Activated CD8-positive, alpha-beta T cell treated with anti-CD3 and anti-CD28 coated beads for 36 hours (primary cell): ENCODE measurements around the gene CTDSPL. TPM values are rescaled to one million over a fixed set of nuclear protein-coding genes. Genes with fewer than 3 reads are reported as not detected.

Experiments
- ATAC-seq: fragments of 200-7000 bp; cut with Tn5 transposase; one replicate; pipeline ENCODE4 v1.10.0; 2021; ENCODE audit warnings: mild to moderate bottlenecking, moderate library complexity
- CTCF ChIA-PET: fragments of 350-600 bp; sonication (Branson Sonifier 250); formaldehyde crosslinking; loops from one replicate; lab custom pipeline; 2021; ENCODE audit warnings: antibody characterized with exemption; lab: Charles Lee
- POLR2A ChIA-PET: fragments of 350-600 bp; sonication (Branson Sonifier 250); formaldehyde crosslinking; loops from one replicate; lab custom pipeline; 2021; ENCODE audit warnings: antibody characterized with exemption; lab: Charles Lee
- DNase-seq: peaks from one replicate; pipeline ENCODE4 v3.0.0-alpha.2; 2020
- H3K27ac Mint-ChIP-seq: one replicate; pipeline ENCODE4 v1.8.0; 2021; ENCODE audit warnings: mild to moderate bottlenecking, mixed read lengths
- H3K27me3 Mint-ChIP-seq: one replicate; pipeline ENCODE4 v1.8.0; 2021; ENCODE audit warnings: mixed read lengths
- H3K36me3 Mint-ChIP-seq: one replicate; pipeline ENCODE4 v1.8.0; 2021; ENCODE audit warnings: low read depth, mixed read lengths
- H3K4me1 Mint-ChIP-seq: one replicate; pipeline ENCODE4 v1.8.0; 2021; ENCODE audit warnings: low read depth, mixed read lengths
- H3K4me3 Mint-ChIP-seq: one replicate; pipeline ENCODE4 v1.8.0; 2021; ENCODE audit warnings: mild to moderate bottlenecking, moderate library complexity, mixed read lengths
- H3K9me3 Mint-ChIP-seq: one replicate; pipeline ENCODE4 v1.8.0; 2021; ENCODE audit warnings: mixed read lengths
- CTCF ChIP-seq: fragments of 200-600 bp; IDR thresholded peaks from one replicate; pipeline ENCODE4 v1.8.0; 2022; ENCODE audit warnings: antibody characterized with exemption, mild to moderate bottlenecking
- intact Hi-C: fragments of 100-400 bp; cut with micrococcal nuclease; formaldehyde crosslinking; loops from one replicate; pipeline ENCODE4 v1.10.0; 2022
- total RNA-seq, 2 experiments: library from RNA; stranded (reverse); gene quantifications; one replicate each; pipeline ENCODE4 v1.2.3, GENCODE V29; 2021

CTDSPL gene
- total RNA-seq, 2 experiments from 2014 or later = 1.2 to 1.7 TPM

DNA sequence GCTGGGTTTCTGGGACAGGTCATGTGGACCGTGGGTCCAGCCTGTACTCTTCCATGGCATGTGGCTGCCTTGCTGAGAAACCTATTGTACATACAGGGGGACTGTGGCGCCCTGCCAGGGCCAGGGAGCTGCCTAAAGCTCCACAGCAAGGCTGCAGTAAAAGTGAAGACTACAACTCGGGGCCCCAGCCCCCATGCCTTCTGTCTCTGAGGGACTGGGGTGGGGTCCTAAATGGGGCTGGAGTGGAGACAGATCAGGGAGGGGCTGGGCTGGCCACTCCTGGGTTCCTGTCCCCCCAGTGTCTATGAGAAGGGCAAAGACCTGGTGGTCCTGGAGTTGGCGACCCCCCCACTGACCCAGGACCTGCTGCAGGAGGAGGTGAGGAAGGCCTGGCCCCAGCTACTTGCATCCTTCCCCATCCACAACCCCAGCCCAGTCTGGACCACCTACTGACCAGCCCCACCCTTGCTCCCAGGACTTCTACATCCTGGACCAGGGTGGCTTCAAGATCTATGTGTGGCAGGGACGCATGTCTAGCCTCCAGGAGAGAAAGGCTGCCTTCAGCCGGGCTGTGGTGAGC is 136.2 kb downstream of the CTDSPL start:
- Mint-ChIP-seq H3K27ac (peak overlapping the region; percentile 97), H3K4me3 (peak overlapping the region; percentile 79), H3K9me3 (no peaks in the 10 kb centered on the region), H3K4me1 (peaks cover 51% of the 10 kb centered on the region), H3K36me3 (peaks cover 33% of the 10 kb centered on the region), H3K27me3 (no peaks in the 10 kb centered on the region)
- CTCF ChIA-PET = interaction anchor here (1.4 to 2.3 kb wide), 6 partner anchors 9 to 142 kb away, joined by 3 to 15 read pairs (median 8); partner anchors contain the start of gene DLEC1
- TF ChIP-seq CTCF = no peak
- ATAC-seq (no peak), DNase-seq (no peak)
- intact Hi-C loops = no loop called here
- POLR2A ChIA-PET = interaction anchor here (0.5 to 2.0 kb wide), 5 partner anchors 24 to 1024 kb away, joined by 3 to 5 read pairs (median 3); partner anchors contain the start of genes DLEC1 and PLCD1

DNA sequence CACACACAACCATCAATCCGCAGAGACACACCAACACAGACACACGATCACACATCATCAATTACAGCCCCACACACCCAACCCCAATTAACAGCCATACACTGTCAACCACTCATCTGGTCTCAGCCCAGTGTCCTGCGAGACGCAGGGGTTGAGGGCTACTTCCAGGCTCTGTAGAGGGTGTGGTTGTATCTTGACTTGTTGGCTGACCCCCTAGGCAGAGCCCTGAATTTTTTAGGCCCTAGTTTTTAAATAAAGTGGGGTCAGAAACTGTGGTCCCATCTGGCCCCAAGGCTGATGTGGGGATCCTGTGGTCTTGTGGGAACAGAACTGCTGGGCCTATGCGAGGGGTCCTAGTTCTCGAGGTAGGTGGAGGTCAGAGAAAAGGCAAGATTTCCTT is 138.2 kb downstream of the CTDSPL start:
- no peak for ATAC-seq
- POLR2A ChIA-PET = no interaction called here
- Mint-ChIP-seq H3K36me3 (peaks cover 42% of the 10 kb centered on the region), H3K4me1 (peaks cover 58% of the 10 kb centered on the region), H3K27ac (peak overlapping the region; percentile 23), H3K27me3 (no peaks in the 10 kb centered on the region), H3K4me3 (no peak overlapping the region), H3K9me3 (no peaks in the 10 kb centered on the region)
- DNase-seq = no peak
- no peak for TF ChIP-seq CTCF
- CTCF ChIA-PET = no interaction called here
- intact Hi-C loops = no loop called here

DNA sequence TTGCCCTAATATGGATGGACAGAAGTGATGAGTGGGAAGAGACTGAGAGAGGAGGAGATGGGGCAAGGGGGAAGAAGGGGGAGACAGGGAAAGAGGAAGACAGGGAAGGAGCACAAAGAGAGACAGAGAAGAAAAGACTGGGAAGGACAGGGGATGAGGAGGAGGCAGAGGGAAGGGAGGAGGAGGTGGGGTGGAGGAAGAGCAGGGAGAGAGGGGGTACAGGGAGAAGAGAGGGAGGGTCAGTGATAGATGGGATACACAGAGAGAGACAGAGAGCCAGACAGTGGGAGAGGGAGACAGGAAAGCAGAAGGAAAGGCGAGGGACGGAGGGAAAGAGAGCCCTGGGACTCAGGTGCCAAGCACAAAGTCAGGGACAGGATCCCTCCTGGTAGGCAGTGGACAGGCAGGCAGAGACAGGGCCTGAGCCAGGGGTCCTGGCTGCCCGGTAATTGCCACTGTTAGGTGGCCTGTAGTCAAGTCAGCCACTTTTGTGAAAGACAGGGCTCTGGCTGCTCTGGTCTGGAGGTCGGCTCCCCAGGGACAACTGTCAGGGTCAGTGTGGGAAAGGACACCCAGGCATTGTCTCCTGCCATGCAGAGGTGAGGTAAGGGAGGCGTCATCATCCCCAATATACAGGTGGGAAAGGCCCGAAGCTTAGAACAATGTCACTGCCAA is 138.7 kb downstream of the CTDSPL start:
- Mint-ChIP-seq H3K27ac (peak overlapping the region; percentile 23), H3K27me3 (no peaks in the 10 kb centered on the region), H3K4me1 (peaks cover 54% of the 10 kb centered on the region), H3K36me3 (peaks cover 42% of the 10 kb centered on the region), H3K9me3 (no peaks in the 10 kb centered on the region), H3K4me3 (no peak overlapping the region)
- ChIA-PET CTCF (interaction anchor here (4.1 kb wide), 1 partner anchor 26 kb away, joined by 35 read pairs; no protein-coding TSS in a partner anchor), POLR2A (interaction anchor here (2.2 kb wide), 1 partner anchor 10 kb away, joined by 8 read pairs; no protein-coding TSS in a partner anchor)
- no peak for TF ChIP-seq CTCF
- ATAC-seq (no peak), DNase-seq (no peak)
- intact Hi-C loops = no loop called here

DNA sequence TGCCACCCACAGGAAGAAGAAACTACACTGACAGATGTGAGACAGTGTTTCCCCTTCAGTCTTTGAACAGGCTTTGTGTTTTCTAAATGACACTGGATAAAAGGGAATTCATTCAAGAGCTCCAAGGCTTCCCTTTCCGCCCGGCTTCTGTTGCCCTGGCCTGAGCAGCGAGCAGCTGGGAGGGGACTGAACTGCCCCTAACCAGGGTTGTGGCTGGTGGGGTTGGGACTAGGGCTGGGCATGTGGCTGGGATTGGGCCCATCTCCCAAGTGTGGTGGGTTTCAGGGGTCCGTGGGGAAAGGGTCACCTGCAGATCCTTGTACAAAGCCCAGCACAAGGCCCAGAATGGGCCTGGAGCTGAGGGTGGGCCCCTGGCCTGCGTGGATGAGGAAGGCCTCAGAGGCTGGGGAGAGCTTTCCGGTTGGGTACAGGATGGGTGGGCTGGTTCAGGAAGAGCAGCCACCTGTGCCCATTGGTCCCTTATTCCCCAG is 139.3 kb downstream of the CTDSPL start:
- ChIA-PET POLR2A (interaction anchor here (0.6 to 2.2 kb wide), 4 partner anchors 10 to 212 kb away, joined by 3 to 8 read pairs (median 3); partner anchors contain the start of gene PLCD1), CTCF (interaction anchor here (0.5 to 4.1 kb wide), 3 partner anchors 20 to 701 kb away, joined by 5 to 35 read pairs (median 21); no protein-coding TSS in a partner anchor)
- ATAC-seq (no peak), DNase-seq (no peak)
- no peak overlapping the region for H3K27ac Mint-ChIP-seq
- peaks cover 48% of the 10 kb centered on the region for H3K4me1 Mint-ChIP-seq
- H3K9me3 Mint-ChIP-seq = no peaks in the 10 kb centered on the region
- H3K36me3 Mint-ChIP-seq = peaks cover 38% of the 10 kb centered on the region
- H3K4me3 Mint-ChIP-seq = no peak overlapping the region
- intact Hi-C loops = no loop called here
- no peak for TF ChIP-seq CTCF
- no peaks in the 10 kb centered on the region for H3K27me3 Mint-ChIP-seq
